ENCODE measurements around the gene APC2. TPM values are rescaled to one million over a fixed set of nuclear protein-coding genes. Genes with fewer than 3 reads are reported as not detected.
A peak's percentile ranks its signal among the peaks of the same experiment; 100 is the strongest.

The APC2 gene
- total RNA-seq, 2 donors from 2014 or later = 0.38 to 0.57 TPM

GRCh38 chr19:1452802-1453524, 3.0 kb downstream of the APC2 start:
- H3K27ac Mint-ChIP-seq = no peak overlapping the region
- Histone ChIP-seq H3K9me3 (ENCODE audit: control insufficient read depth, low read length) (no peaks in the 10 kb centered on the region), H3K4me3 (ENCODE audit: low read length) (no peak overlapping the region), H3K4me1 (ENCODE audit: control insufficient read depth, insufficient read depth, low read length) (no peaks in the 10 kb centered on the region), H3K36me3 (ENCODE audit: control insufficient read depth, insufficient read depth, low read length) (no peaks in the 10 kb centered on the region), H3K27me3 (ENCODE audit: control insufficient read depth, insufficient read depth, low read length, poor library complexity, severe bottlenecking) (peaks cover 65% of the 10 kb centered on the region), H3K27ac (ENCODE audit: low read depth, low read length) (peak overlapping the region; percentile 96), H3K9ac (ENCODE audit: extremely low read depth, low read length, poor library complexity, severe bottlenecking) (no peak overlapping the region)
- TF ChIP-seq CTCF (conservative IDR thresholded peaks at IDR 0.05) = no peak
- 71 to 85% methylated on average over 12 to 30 of the region's 30 CpGs for WGBS, 2 experiments (ENCODE audit: insufficient coverage in 1 of 2, insufficient read length in 1 of 2)
- peaks cover 1% of the 10 kb centered on the region for H3K9me3 Mint-ChIP-seq
- peak; percentile 44 for DNase-seq
- peaks cover 82% of the 10 kb centered on the region for H3K27me3 Mint-ChIP-seq (ENCODE audit: insufficient read depth)
- H3K4me1 Mint-ChIP-seq = no peaks in the 10 kb centered on the region
- no peak overlapping the region for H3K4me3 Mint-ChIP-seq
- H3K36me3 Mint-ChIP-seq (ENCODE audit: low read depth) = no peaks in the 10 kb centered on the region

- no peaks in the 10 kb centered on the region for H3K36me3 ChIP-seq (ENCODE audit: control insufficient read depth, insufficient read depth, low read length)
- no peak overlapping the region for H3K4me3 Mint-ChIP-seq
- H3K27me3 Mint-ChIP-seq (ENCODE audit: insufficient read depth) = peaks cover 80% of the 10 kb centered on the region
- no peak for TF ChIP-seq CTCF (conservative IDR thresholded peaks at IDR 0.05)
- no peaks in the 10 kb centered on the region for H3K36me3 Mint-ChIP-seq (ENCODE audit: low read depth)
- H3K9ac ChIP-seq (ENCODE audit: extremely low read depth, low read length, poor library complexity, severe bottlenecking) = no peak overlapping the region
- H3K27me3 ChIP-seq (ENCODE audit: control insufficient read depth, insufficient read depth, low read length, poor library complexity, severe bottlenecking) = peaks cover 65% of the 10 kb centered on the region
- H3K9me3 ChIP-seq (ENCODE audit: control insufficient read depth, low read length) = no peaks in the 10 kb centered on the region
- H3K4me3 ChIP-seq (ENCODE audit: low read length) = no peak overlapping the region
- H3K4me1 ChIP-seq (ENCODE audit: control insufficient read depth, insufficient read depth, low read length) = no peaks in the 10 kb centered on the region
- WGBS, 2 experiments (ENCODE audit: insufficient coverage in 1 of 2, insufficient read length in 1 of 2) = 43 to 67% methylated on average over 19 to 33 of the region's 33 CpGs
- H3K9me3 Mint-ChIP-seq = peaks cover under 1% of the 10 kb centered on the region
- H3K4me1 Mint-ChIP-seq = no peaks in the 10 kb centered on the region
- no peak overlapping the region for H3K27ac Mint-ChIP-seq
- DNase-seq = peak; percentile 69
- H3K27ac ChIP-seq (ENCODE audit: low read depth, low read length) = no peak overlapping the region
Measured at GRCh38 chr19:1453525-1454364, 3.8 kb downstream of the APC2 start.

GRCh38 chr19:1455002-1455335, 5.0 kb downstream of the APC2 start:
- no peak for TF ChIP-seq CTCF (conservative IDR thresholded peaks at IDR 0.05)
- Mint-ChIP-seq H3K4me1 (no peaks in the 10 kb centered on the region), H3K4me3 (no peak overlapping the region), H3K36me3 (ENCODE audit: low read depth) (no peaks in the 10 kb centered on the region), H3K9me3 (no peaks in the 10 kb centered on the region), H3K27ac (no peak overlapping the region), H3K27me3 (ENCODE audit: insufficient read depth) (peaks cover 80% of the 10 kb centered on the region)
- Histone ChIP-seq H3K36me3 (ENCODE audit: control insufficient read depth, insufficient read depth, low read length) (no peaks in the 10 kb centered on the region), H3K4me3 (ENCODE audit: low read length) (no peak overlapping the region), H3K9ac (ENCODE audit: extremely low read depth, low read length, poor library complexity, severe bottlenecking) (no peak overlapping the region), H3K4me1 (ENCODE audit: control insufficient read depth, insufficient read depth, low read length) (no peaks in the 10 kb centered on the region), H3K27ac (ENCODE audit: low read depth, low read length) (no peak overlapping the region), H3K9me3 (ENCODE audit: control insufficient read depth, low read length) (no peaks in the 10 kb centered on the region), H3K27me3 (ENCODE audit: control insufficient read depth, insufficient read depth, low read length, poor library complexity, severe bottlenecking) (peaks cover 65% of the 10 kb centered on the region)
- no peak for DNase-seq
- WGBS, 2 experiments (ENCODE audit: insufficient coverage in 1 of 2, insufficient read length in 1 of 2) = 72 to 79% methylated on average over 5 to 21 of the region's 22 CpGs

Measured in endodermal cell (in vitro differentiated cells).